ENCODE measurements around the gene AIF1L.

DNA sequence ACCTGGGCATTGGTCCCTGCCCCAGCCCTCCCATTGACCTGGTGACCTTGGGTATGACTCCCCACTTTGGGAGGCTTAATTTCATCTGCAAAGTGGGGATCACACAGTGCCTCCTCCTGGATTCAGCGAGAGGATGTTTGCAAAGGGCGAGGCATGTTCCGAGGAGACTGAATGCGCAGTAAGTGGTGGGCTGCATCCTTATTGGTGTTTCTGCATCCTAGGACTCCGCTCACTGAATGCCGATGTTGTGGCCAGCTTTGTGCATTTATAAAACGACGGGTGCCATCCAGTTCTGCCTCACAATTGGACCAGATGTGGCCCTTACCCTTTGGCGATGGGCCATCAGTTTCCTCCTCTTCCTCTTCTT, 23.5 kb upstream of the AIF1L start:
- no peak for TF ChIP-seq POLR2A (IDR thresholded peaks at IDR 0.05; ENCODE audit: low read depth, low read length)
- no peak for TF ChIP-seq POLR2AphosphoS5 (IDR thresholded peaks at IDR 0.05; ENCODE audit: low read depth, low read length)
- TF ChIP-seq TAF1 (IDR thresholded peaks at IDR 0.05; ENCODE audit: borderline replicate concordance, low read depth, low read length): no peak

Measured in GM12892 (cell line).